Stimulated activated CD4-positive, alpha-beta T cell treated with anti-CD3 and anti-CD28 coated beads, Interleukin-4, amount 100 ng/mL, for 48 hours (primary cell): ENCODE measurements around the gene ERVV-1.
"Not testable (repeated sequence)": the region's sequence is repeated elsewhere in the genome, so short reads cannot be mapped to it uniquely, and the experiment has no call there.

ENCODE experiments used
- DNase-seq, 2 donors: peaks; one replicate each; pipeline ENCODE4 v3.0.0-alpha.2; 2020; ENCODE audit warnings: low read depth in 2 of 2

ERVV-1 gene

GRCh38 chr19:53019684-53020083, 6.0 kb downstream of the ERVV-1 start:
- DNase-seq: no peak

- not testable (repeated sequence) for DNase-seq
Observed at GRCh38 chr19:53028306-53028705, 14.6 kb downstream of the ERVV-1 start.

- no peak for DNase-seq
Observed at GRCh38 chr19:53034054-53034453, 20.3 kb downstream of the ERVV-1 start.

- DNase-seq: no peak
Observed at GRCh38 chr19:53034948-53035675, 21.4 kb downstream of the ERVV-1 start.

GRCh38 chr19:53037101-53038097, 23.7 kb downstream of the ERVV-1 start:
- no peak for DNase-seq

- no peak for DNase-seq
Observed at GRCh38 chr19:53041366-53041765, 27.6 kb downstream of the ERVV-1 start.

GRCh38 chr19:53045536-53045935, 31.8 kb downstream of the ERVV-1 start:
- no peak for DNase-seq

GRCh38 chr19:53047379-53047778, 33.7 kb downstream of the ERVV-1 start:
- DNase-seq: no peak

- no peak for DNase-seq
Observed at GRCh38 chr19:53055117-53055516, 41.4 kb downstream of the ERVV-1 start.

- DNase-seq: no peak
Observed at GRCh38 chr19:53057904-53058580, 44.3 kb downstream of the ERVV-1 start.
